Measurements from ENCODE around the gene TRAPPC10. TPM values are rescaled to one million over a fixed set of nuclear protein-coding genes. Genes with fewer than 3 reads are reported as not detected.

TRAPPC10 gene
- total and polyA plus RNA-seq, 10 donors = 6.0 to 83.2 (median 63.3) TPM

- H3K4me3 ChIP-seq = no peak overlapping the region
- peaks cover 0 to 98% (median 59%) of the 10 kb centered on the region in 6 donors for H3K36me3 ChIP-seq
- no peak overlapping the region for H3K27ac ChIP-seq
- DNase-seq = no peak
- no peaks in the 10 kb centered on the region for H3K4me1 ChIP-seq
- 78 to 88% (median 86%) methylated on average over 11 to 15 of the region's 15 CpGs for WGBS, 5 donors
- intact Hi-C loops (cut with DNase I; ENCODE audit: low total_unique reads) = no loop called here
- H3K27me3 ChIP-seq (replicated peaks in 1 of 7) = no peaks in the 10 kb centered on the region
- no peaks in the 10 kb centered on the region for H3K9me3 ChIP-seq
- TF ChIP-seq CTCF (IDR thresholded peaks at IDR 0.05 in 8 of 11, conservative IDR thresholded peaks at IDR 0.05 in 3 of 11) (no peak), POLR2A (IDR thresholded peaks at IDR 0.05) (no peak), POLR2AphosphoS5 (IDR thresholded peaks at IDR 0.05) (no peak)
Measured at GRCh38 chr21:43967981-43968380, 44.1 kb upstream of the TRAPPC10 start.

- DNase-seq = no peak
- peaks cover 0 to 98% (median 64%) of the 10 kb centered on the region in 6 donors for H3K36me3 ChIP-seq
- no peaks in the 10 kb centered on the region for H3K9me3 ChIP-seq
- TF ChIP-seq CTCF (IDR thresholded peaks at IDR 0.05 in 8 of 11, conservative IDR thresholded peaks at IDR 0.05 in 3 of 11) (no peak), POLR2AphosphoS5 (IDR thresholded peaks at IDR 0.05) (no peak), POLR2A (IDR thresholded peaks at IDR 0.05) (no peak)
- 94 to 97% (median 95%) methylated on average over 12 to 19 of the region's 19 CpGs for WGBS, 5 donors
- intact Hi-C loops (cut with DNase I; ENCODE audit: low total_unique reads) = no loop called here
- no peaks in the 10 kb centered on the region for H3K27me3 ChIP-seq (replicated peaks in 1 of 7)
- no peak overlapping the region for H3K27ac ChIP-seq
- H3K4me3 ChIP-seq = no peak overlapping the region
- no peaks in the 10 kb centered on the region for H3K4me1 ChIP-seq
Measured at GRCh38 chr21:43968410-43969114, 43.5 kb upstream of the TRAPPC10 start.

GRCh38 chr21:43969115-43969444, 43.0 kb upstream of the TRAPPC10 start:
- Histone ChIP-seq H3K4me3 (no peak overlapping the region), H3K27ac (no peak overlapping the region), H3K9me3 (no peaks in the 10 kb centered on the region), H3K27me3 (replicated peaks in 1 of 7) (no peaks in the 10 kb centered on the region), H3K36me3 (peaks cover 0 to 97% (median 64%) of the 10 kb centered on the region in 6 donors), H3K4me1 (no peaks in the 10 kb centered on the region)
- WGBS, 5 donors = 93 to 98% (median 95%) methylated on average over 16 to 17 of the region's 17 CpGs
- intact Hi-C loops (cut with DNase I; ENCODE audit: low total_unique reads) = no loop called here
- DNase-seq = no peak
- no peak for TF ChIP-seq CTCF (IDR thresholded peaks at IDR 0.05 in 8 of 11, conservative IDR thresholded peaks at IDR 0.05 in 3 of 11)
- TF ChIP-seq POLR2AphosphoS5 (IDR thresholded peaks at IDR 0.05) = peak in 1 of 3 donors; percentile 23
- no peak for TF ChIP-seq POLR2A (IDR thresholded peaks at IDR 0.05)

- H3K9me3 ChIP-seq = no peaks in the 10 kb centered on the region
- no peak overlapping the region for H3K4me3 ChIP-seq
- TF ChIP-seq POLR2A (IDR thresholded peaks at IDR 0.05) (no peak), POLR2AphosphoS5 (IDR thresholded peaks at IDR 0.05) (peak in 1 of 3 donors; percentile 8)
- 91 to 95% (median 94%) methylated on average over 11 to 18 of the region's 18 CpGs for WGBS, 5 donors
- DNase-seq = no peak
- no peak overlapping the region for H3K27ac ChIP-seq
- intact Hi-C loops (cut with DNase I; ENCODE audit: low total_unique reads) = no loop called here
- peaks cover 0 to 83% (median 64%) of the 10 kb centered on the region in 6 donors for H3K36me3 ChIP-seq
- no peaks in the 10 kb centered on the region for H3K27me3 ChIP-seq (replicated peaks in 1 of 7)
- peaks cover 0 to 8% (median 5%) of the 10 kb centered on the region in 6 donors for H3K4me1 ChIP-seq
Measured at GRCh38 chr21:43970551-43970950, 41.6 kb upstream of the TRAPPC10 start.

Data from spleen (tissue), 11 donors.